HG03469 (cell line): ENCODE measurements around the gene PDE3B.
A peak's percentile ranks its signal among the peaks of the same experiment; 100 is the strongest.
"Not testable (repeated sequence)": the region's sequence is repeated elsewhere in the genome, so short reads cannot be mapped to it uniquely, and the experiment has no call there.

ENCODE experiments used
- ATAC-seq: cut with Tn5 transposase; IDR thresholded peaks from one replicate; pipeline ENCODE4 v1.9.1; 2021; ENCODE audit warnings: mild to moderate bottlenecking, moderate library complexity, moderate number of reproducible peaks; ENCODE audit not compliant: unreplicated experiment

PDE3B gene

GRCh38 chr11:14638561-14638960 is 5.0 kb upstream of the PDE3B start:
- ATAC-seq, result no peak

GRCh38 chr11:14641801-14642200 is 1.8 kb upstream of the PDE3B start:
- ATAC-seq, result no peak

- ATAC-seq, result no peak
Measured at GRCh38 chr11:14642453-14642852, 1.2 kb upstream of the PDE3B start.

- ATAC-seq, result no peak
Measured at GRCh38 chr11:14642873-14643696, 519 bp upstream of the PDE3B start.

GRCh38 chr11:14644226-14645014 is 816 bp downstream of the PDE3B start:
- ATAC-seq, result peak; percentile 26

GRCh38 chr11:14645015-14645912 is 1.7 kb downstream of the PDE3B start:
- no peak for ATAC-seq

GRCh38 chr11:14645985-14646900 is 2.6 kb downstream of the PDE3B start:
- no peak for ATAC-seq

GRCh38 chr11:14650064-14650463 is 6.5 kb downstream of the PDE3B start:
- no peak for ATAC-seq

GRCh38 chr11:14653090-14653489 is 9.5 kb downstream of the PDE3B start:
- ATAC-seq, result no peak

GRCh38 chr11:14655435-14655834 is 11.8 kb downstream of the PDE3B start:
- ATAC-seq, result no peak

- no peak for ATAC-seq
Measured at GRCh38 chr11:14656536-14657457, 13.2 kb downstream of the PDE3B start.

GRCh38 chr11:14657841-14658240 is 14.2 kb downstream of the PDE3B start:
- ATAC-seq, result no peak

GRCh38 chr11:14664926-14665325 is 21.3 kb downstream of the PDE3B start:
- ATAC-seq, result not testable (repeated sequence)

- ATAC-seq, result not testable (repeated sequence)
Measured at GRCh38 chr11:14667329-14667728, 23.7 kb downstream of the PDE3B start.

- ATAC-seq, result no peak
Measured at GRCh38 chr11:14668731-14669301, 25.2 kb downstream of the PDE3B start.

- no peak for ATAC-seq
Measured at GRCh38 chr11:14669499-14669898, 25.9 kb downstream of the PDE3B start.

GRCh38 chr11:14669958-14670357 is 26.4 kb downstream of the PDE3B start:
- no peak for ATAC-seq

GRCh38 chr11:14672635-14673034 is 29.0 kb downstream of the PDE3B start:
- ATAC-seq, result no peak

- no peak for ATAC-seq
Measured at GRCh38 chr11:14673421-14673820, 29.8 kb downstream of the PDE3B start.
